GM12874 (cell line): Measurements from ENCODE around the gene GRID2.

Source experiments
- TF ChIP-seq, protein P1 (sequence below): IDR thresholded peaks from 2 replicates; pipeline ENCODE4 v1.5.1; 2011; ENCODE audit warnings: low read depth, mild to moderate bottlenecking, control low read depth, low read length, moderate library complexity; ENCODE audit not compliant: insufficient read depth

Gene GRID2

GRCh38 chr4:92791871-92792440 is 488.2 kb downstream of the GRID2 start:
- TF ChIP-seq, protein P1, sequence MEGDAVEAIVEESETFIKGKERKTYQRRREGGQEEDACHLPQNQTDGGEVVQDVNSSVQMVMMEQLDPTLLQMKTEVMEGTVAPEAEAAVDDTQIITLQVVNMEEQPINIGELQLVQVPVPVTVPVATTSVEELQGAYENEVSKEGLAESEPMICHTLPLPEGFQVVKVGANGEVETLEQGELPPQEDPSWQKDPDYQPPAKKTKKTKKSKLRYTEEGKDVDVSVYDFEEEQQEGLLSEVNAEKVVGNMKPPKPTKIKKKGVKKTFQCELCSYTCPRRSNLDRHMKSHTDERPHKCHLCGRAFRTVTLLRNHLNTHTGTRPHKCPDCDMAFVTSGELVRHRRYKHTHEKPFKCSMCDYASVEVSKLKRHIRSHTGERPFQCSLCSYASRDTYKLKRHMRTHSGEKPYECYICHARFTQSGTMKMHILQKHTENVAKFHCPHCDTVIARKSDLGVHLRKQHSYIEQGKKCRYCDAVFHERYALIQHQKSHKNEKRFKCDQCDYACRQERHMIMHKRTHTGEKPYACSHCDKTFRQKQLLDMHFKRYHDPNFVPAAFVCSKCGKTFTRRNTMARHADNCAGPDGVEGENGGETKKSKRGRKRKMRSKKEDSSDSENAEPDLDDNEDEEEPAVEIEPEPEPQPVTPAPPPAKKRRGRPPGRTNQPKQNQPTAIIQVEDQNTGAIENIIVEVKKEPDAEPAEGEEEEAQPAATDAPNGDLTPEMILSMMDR, result no peak

DNA sequence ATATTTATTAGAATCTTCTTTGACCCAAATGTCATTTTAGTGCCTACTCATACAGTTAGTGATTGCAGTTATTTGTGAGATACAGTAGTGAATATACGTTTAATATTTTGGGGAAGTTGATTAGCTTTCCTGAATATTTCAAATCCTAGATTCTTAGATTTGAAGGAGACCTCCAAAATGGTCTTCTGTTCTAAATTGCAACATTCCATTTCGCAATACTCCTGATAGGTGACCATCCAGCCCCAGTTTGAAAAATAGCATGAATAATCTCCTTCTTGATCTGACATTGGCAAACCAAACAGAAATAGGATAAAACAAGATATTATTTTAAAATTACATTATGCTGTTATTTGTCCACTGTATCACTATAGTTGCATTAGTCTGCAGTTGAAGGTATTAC is 505.6 kb downstream of the GRID2 start:
- TF ChIP-seq, protein P1, result no peak

- TF ChIP-seq, protein P1, result no peak
Measured at GRCh38 chr4:92812652-92813051, 508.9 kb downstream of the GRID2 start.

DNA sequence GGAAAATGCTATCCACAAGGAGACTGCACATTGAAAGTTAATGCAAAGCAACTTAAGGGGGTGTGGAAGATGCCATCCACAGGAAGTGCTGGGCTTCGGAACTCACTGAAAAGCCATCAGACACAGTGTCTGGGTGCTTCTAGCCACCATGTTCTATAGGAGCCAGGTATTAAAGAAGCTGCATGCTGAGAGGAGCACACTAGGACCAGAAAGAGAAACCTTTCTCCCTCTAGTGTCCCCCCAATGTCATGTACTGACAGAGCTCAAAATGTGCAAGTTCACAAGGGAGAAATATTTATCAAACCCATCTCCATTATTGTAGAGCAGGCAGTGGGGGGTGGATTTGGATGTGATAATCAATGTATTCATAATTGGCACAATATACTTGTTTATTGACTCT is 510.9 kb downstream of the GRID2 start:
- TF ChIP-seq, protein P1, result no peak

GRCh38 chr4:92825256-92825655 is 521.5 kb downstream of the GRID2 start:
- TF ChIP-seq, protein P1, result no peak

GRCh38 chr4:92825791-92826190 is 522.0 kb downstream of the GRID2 start:
- TF ChIP-seq, protein P1, result no peak

GRCh38 chr4:92830771-92831170 is 527.0 kb downstream of the GRID2 start:
- TF ChIP-seq, protein P1, result no peak
